HEK293T (cell line): ENCODE measurements around the gene CCDC71L.

Experiments
- BHLHE40 ChIP-seq: fragments of 450-650 bp; IDR thresholded peaks from 2 replicates; pipeline ENCODE4 v1.6.1; 2016; ENCODE audit warnings: mild to moderate bottlenecking, moderate library complexity, borderline replicate concordance
- HDGF ChIP-seq: fragments of 450-650 bp; IDR thresholded peaks from 2 replicates; pipeline ENCODE4 v1.6.1; 2017; ENCODE audit warnings: antibody characterized with exemption, borderline replicate concordance

- TF ChIP-seq HDGF = no peak
- TF ChIP-seq BHLHE40 = no peak
Observed at GRCh38 chr7:106659166-106659962, 1.6 kb downstream of the CCDC71L start.
